ENCODE data around the gene NFU1.
"Not testable (repeated sequence)": the region's sequence is repeated elsewhere in the genome, so short reads cannot be mapped to it uniquely, and the experiment has no call there.

The NFU1 gene

GRCh38 chr2:69449906-69450305 lies 12.7 kb upstream of the NFU1 start:
- DNase-seq, result no peak

GRCh38 chr2:69443673-69444072 lies 6.4 kb upstream of the NFU1 start:
- not testable (repeated sequence) for DNase-seq

GRCh38 chr2:69439499-69439898 lies 2.3 kb upstream of the NFU1 start:
- not testable (repeated sequence) for DNase-seq

- no peak for DNase-seq
Measured at GRCh38 chr2:69438580-69438979, 1.3 kb upstream of the NFU1 start.

GRCh38 chr2:69437751-69438154 lies 518 bp upstream of the NFU1 start:
- DNase-seq, result no peak

- DNase-seq, result no peak
Measured at GRCh38 chr2:69436596-69436937, 668 bp downstream of the NFU1 start.

GRCh38 chr2:69434753-69435152 lies 2.5 kb downstream of the NFU1 start:
- DNase-seq, result no peak

- no peak for DNase-seq
Measured at GRCh38 chr2:69429491-69430183, 7.6 kb downstream of the NFU1 start.

- no peak for DNase-seq
Measured at GRCh38 chr2:69428981-69429380, 8.3 kb downstream of the NFU1 start.

- no peak for DNase-seq
Measured at GRCh38 chr2:69424419-69424818, 12.8 kb downstream of the NFU1 start.

- DNase-seq, result no peak
Measured at GRCh38 chr2:69422198-69422597, 15.0 kb downstream of the NFU1 start.

GRCh38 chr2:69419111-69419510 lies 18.1 kb downstream of the NFU1 start:
- DNase-seq, result not testable (repeated sequence)

- DNase-seq, result no peak
Measured at GRCh38 chr2:69416147-69416546, 21.1 kb downstream of the NFU1 start.

- DNase-seq, result no peak
Measured at GRCh38 chr2:69411120-69411519, 26.1 kb downstream of the NFU1 start.

- no peak for DNase-seq
Measured at GRCh38 chr2:69405306-69405705, 31.9 kb downstream of the NFU1 start.

GRCh38 chr2:69400121-69400520 lies 37.1 kb downstream of the NFU1 start:
- DNase-seq, result no peak

- no peak for DNase-seq
Measured at GRCh38 chr2:69397234-69397633, 40.0 kb downstream of the NFU1 start.

GRCh38 chr2:69395866-69396265 lies 41.4 kb downstream of the NFU1 start:
- no peak for DNase-seq

- DNase-seq, result no peak
Measured at GRCh38 chr2:69393963-69394362, 43.3 kb downstream of the NFU1 start.

- DNase-seq, result no peak
Measured at GRCh38 chr2:69390471-69390870, 46.8 kb downstream of the NFU1 start.

GRCh38 chr2:69390001-69390400 lies 47.2 kb downstream of the NFU1 start:
- no peak for DNase-seq

GRCh38 chr2:69389271-69389670 lies 48.0 kb downstream of the NFU1 start:
- no peak for DNase-seq

- no peak for DNase-seq
Measured at GRCh38 chr2:69387770-69388481, 49.3 kb downstream of the NFU1 start.

- DNase-seq, result peak; percentile 90
Measured at GRCh38 chr2:69386789-69387734, 50.2 kb downstream of the NFU1 start, which contains the start of gene GFPT1. TSS of gene GFPT1 (minus strand) at chr2:69387227. CDS start at chr2:69387071, 156 bp downstream.
